Testis (tissue), 2 donors: Measurements from ENCODE around the gene FGGY.

ENCODE experiments used
- CTCF ChIP-seq, 3 experiments: fragments of 450-650 bp in 2 of 3; fragments of 200-600 bp in 1 of 3; sonication (generic) in 1 of 3; IDR thresholded peaks; one replicate each; pipeline ENCODE4 v1.5.1; 2016 to 2019; ENCODE audit warnings: antibody characterized with exemption in 3 of 3, mild to moderate bottlenecking in 2 of 3, moderate library complexity in 1 of 3
- POLR2A ChIP-seq: fragments of 450-650 bp; IDR thresholded peaks from one replicate; pipeline ENCODE4 v1.6.1; 2017; ENCODE audit warnings: antibody characterized with exemption, mild to moderate bottlenecking, moderate library complexity

GRCh38 chr1:59570524-59570923, 273.6 kb downstream of the FGGY start:
- TF ChIP-seq CTCF (IDR thresholded peaks at IDR 0.05) = no peak
- TF ChIP-seq POLR2A = no peak
